GM21381 (cell line): ENCODE measurements around the gene NT5E.
"Not testable (repeated sequence)": the region's sequence is repeated elsewhere in the genome, so short reads cannot be mapped to it uniquely, and the experiment has no call there.

ENCODE experiments used
- ATAC-seq: cut with Tn5 transposase; IDR thresholded peaks from one replicate; pipeline ENCODE4 v1.9.1; 2021; ENCODE audit warnings: mild to moderate bottlenecking, moderate library complexity; ENCODE audit not compliant: unreplicated experiment

The NT5E gene

GRCh38 chr6:85484948-85485347 is 35.1 kb downstream of the NT5E start:
- no peak for ATAC-seq

GRCh38 chr6:85490516-85491248 is 40.8 kb downstream of the NT5E start:
- no peak for ATAC-seq

- no peak for ATAC-seq
Observed at GRCh38 chr6:85493389-85493788, 43.5 kb downstream of the NT5E start.

- no peak for ATAC-seq
Observed at GRCh38 chr6:85494547-85495536, 45.0 kb downstream of the NT5E start.

- ATAC-seq: no peak
Observed at GRCh38 chr6:85496009-85496579, 46.2 kb downstream of the NT5E start.

GRCh38 chr6:85496856-85497255 is 47.0 kb downstream of the NT5E start:
- no peak for ATAC-seq

- no peak for ATAC-seq
Observed at GRCh38 chr6:85498596-85499258, 48.8 kb downstream of the NT5E start.

- ATAC-seq: no peak
Observed at GRCh38 chr6:85506441-85507093, 56.7 kb downstream of the NT5E start.

- no peak for ATAC-seq
Observed at GRCh38 chr6:85516168-85516567, 66.3 kb downstream of the NT5E start.

- not testable (repeated sequence) for ATAC-seq
Observed at GRCh38 chr6:85524281-85524680, 74.4 kb downstream of the NT5E start.

- no peak for ATAC-seq
Observed at GRCh38 chr6:85537055-85537494, 87.2 kb downstream of the NT5E start.

GRCh38 chr6:85544776-85545175 is 94.9 kb downstream of the NT5E start:
- no peak for ATAC-seq
